ENCODE data around the gene SLC44A1. TPM values are rescaled to one million over a fixed set of nuclear protein-coding genes. Genes with fewer than 3 reads are reported as not detected.

SLC44A1 gene
- total RNA-seq, 1 donor from 2014 or later: 51.3 TPM

DNA sequence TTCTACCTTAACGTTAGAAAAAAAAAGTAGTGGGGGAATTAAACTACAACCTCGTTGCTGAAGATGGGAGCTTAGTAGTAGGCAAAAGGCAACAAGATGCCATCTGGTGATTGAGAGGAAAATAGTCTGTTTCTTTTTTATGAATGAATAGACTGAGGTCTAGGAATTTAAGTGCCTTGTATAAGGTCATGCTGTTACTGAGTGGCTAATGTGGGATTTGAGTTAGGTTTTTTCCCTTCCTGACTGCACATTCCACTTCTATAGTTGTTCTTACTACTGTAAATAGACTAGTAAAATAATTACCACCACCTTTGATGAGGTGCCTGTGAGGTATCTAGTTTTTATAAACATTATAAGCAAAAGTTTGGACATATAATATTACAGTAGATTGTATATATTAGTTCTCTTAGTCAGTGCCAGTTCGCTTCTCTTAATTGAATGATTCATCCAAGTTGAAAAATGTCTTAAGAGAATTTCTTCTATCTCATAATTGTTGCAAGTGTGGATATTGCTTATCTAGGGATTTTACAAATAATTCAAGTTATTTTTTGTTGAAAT is 222.5 kb downstream of the SLC44A1 start:
- H3K36me3 ChIP-seq (ENCODE audit: control insufficient read depth, insufficient read depth, low read length): peaks cover 1% of the 10 kb centered on the region
- H3K4me3 ChIP-seq (ENCODE audit: low read depth, low read length): no peak overlapping the region
- FAIRE-seq (no peak), DNase-seq (ENCODE audit: low read depth) (no peak)
- no peaks in the 10 kb centered on the region for H3K27me3 ChIP-seq (ENCODE audit: control insufficient read depth, insufficient read depth, low read length)
- TF ChIP-seq, protein P1, sequence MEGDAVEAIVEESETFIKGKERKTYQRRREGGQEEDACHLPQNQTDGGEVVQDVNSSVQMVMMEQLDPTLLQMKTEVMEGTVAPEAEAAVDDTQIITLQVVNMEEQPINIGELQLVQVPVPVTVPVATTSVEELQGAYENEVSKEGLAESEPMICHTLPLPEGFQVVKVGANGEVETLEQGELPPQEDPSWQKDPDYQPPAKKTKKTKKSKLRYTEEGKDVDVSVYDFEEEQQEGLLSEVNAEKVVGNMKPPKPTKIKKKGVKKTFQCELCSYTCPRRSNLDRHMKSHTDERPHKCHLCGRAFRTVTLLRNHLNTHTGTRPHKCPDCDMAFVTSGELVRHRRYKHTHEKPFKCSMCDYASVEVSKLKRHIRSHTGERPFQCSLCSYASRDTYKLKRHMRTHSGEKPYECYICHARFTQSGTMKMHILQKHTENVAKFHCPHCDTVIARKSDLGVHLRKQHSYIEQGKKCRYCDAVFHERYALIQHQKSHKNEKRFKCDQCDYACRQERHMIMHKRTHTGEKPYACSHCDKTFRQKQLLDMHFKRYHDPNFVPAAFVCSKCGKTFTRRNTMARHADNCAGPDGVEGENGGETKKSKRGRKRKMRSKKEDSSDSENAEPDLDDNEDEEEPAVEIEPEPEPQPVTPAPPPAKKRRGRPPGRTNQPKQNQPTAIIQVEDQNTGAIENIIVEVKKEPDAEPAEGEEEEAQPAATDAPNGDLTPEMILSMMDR (IDR thresholded peaks at IDR 0.05; ENCODE audit: insufficient read depth, low read length, severe bottlenecking): no peak

DNA sequence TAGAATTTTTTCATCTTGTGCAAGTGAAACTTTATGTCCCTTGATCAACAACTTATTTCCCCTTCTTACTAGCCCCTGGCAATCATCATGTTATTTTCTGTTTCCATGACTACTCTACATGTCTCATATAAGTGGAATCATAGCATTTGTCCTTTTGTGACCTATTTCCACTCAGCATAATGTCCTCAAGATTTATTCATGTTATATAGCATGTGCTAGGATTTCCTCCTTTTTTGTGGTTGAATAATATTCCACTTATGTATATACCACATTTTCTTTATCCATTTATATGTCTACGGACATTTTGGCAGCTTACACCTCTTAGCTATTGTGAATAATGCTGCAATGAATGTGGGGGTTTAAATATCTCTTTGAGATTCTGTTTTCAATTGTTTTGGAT is 224.4 kb downstream of the SLC44A1 start:
- TF ChIP-seq, protein P1 (IDR thresholded peaks at IDR 0.05; ENCODE audit: insufficient read depth, low read length, severe bottlenecking): no peak
- no peak for DNase-seq (ENCODE audit: low read depth)
- no peak for FAIRE-seq
- Histone ChIP-seq H3K36me3 (ENCODE audit: control insufficient read depth, insufficient read depth, low read length) (peaks cover 1% of the 10 kb centered on the region), H3K27me3 (ENCODE audit: control insufficient read depth, insufficient read depth, low read length) (no peaks in the 10 kb centered on the region), H3K4me3 (ENCODE audit: low read depth, low read length) (no peak overlapping the region)

DNA sequence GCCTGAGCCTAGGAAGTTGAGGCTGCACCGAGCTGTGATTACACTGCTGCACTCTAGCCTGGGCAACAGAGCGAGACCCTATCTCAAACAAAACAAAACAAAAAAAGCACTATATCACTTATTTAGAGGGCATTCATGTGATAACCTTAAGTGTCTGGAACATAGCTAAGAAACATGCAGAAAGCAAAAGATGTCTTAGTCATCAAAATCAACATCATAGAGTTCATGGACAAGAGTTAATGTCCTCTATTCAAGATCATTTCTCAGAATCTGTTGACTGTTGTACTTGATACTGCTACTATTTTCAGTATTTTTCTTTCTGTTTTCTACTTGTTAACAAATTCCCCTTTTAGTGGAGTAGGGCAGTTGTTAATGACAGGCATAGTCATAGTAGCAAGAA is 228.8 kb downstream of the SLC44A1 start:
- no peaks in the 10 kb centered on the region for H3K36me3 ChIP-seq (ENCODE audit: control insufficient read depth, insufficient read depth, low read length)
- no peak overlapping the region for H3K4me3 ChIP-seq (ENCODE audit: low read depth, low read length)
- FAIRE-seq (no peak), DNase-seq (ENCODE audit: low read depth) (no peak)
- TF ChIP-seq, protein P1 (IDR thresholded peaks at IDR 0.05; ENCODE audit: insufficient read depth, low read length, severe bottlenecking): no peak
- no peaks in the 10 kb centered on the region for H3K27me3 ChIP-seq (ENCODE audit: control insufficient read depth, insufficient read depth, low read length)

DNA sequence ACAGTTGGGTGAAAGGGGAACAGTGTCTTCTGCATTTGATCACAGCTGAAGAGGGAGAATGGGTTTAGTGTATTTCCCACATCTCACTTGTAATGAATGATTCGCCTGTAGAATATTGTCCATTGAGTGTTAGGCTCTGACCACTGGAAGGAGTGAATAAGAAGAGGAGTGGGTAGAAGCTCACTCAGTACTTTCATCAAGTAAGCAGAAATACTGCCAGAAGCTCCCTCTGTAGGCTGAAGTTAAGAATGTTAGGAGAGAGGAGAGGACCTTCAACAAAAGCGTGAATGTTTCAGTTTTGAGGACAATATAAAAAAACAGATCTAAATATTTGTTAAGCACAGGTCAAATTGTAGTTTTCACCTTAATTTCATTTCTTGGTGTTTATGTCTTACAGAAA is 230.9 kb downstream of the SLC44A1 start:
- Histone ChIP-seq H3K27me3 (ENCODE audit: control insufficient read depth, insufficient read depth, low read length) (no peaks in the 10 kb centered on the region), H3K36me3 (ENCODE audit: control insufficient read depth, insufficient read depth, low read length) (no peaks in the 10 kb centered on the region), H3K4me3 (ENCODE audit: low read depth, low read length) (no peak overlapping the region)
- TF ChIP-seq, protein P1 (IDR thresholded peaks at IDR 0.05; ENCODE audit: insufficient read depth, low read length, severe bottlenecking): peak; percentile 35
- FAIRE-seq: no peak
- DNase-seq (ENCODE audit: low read depth): peak; percentile 34

DNA sequence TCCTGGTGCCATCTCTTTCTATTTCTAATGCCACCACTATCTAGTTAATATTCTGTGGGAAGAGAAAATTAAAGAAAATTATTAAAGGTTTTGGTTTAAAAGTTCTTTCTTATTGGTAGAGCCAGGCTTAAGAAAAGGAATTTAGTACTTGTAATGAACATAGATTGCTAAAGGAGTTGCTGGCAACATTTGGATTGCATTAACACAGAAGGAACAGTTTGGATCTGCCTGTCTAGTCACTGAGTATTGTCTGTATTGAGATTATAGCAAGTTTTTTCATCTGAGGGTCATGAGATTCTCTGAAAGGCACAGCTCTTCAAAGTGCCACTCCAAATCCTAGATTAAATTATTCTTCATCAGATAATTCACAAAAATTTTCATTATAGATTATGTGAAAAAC is 235.4 kb downstream of the SLC44A1 start:
- FAIRE-seq: no peak
- TF ChIP-seq, protein P1 (IDR thresholded peaks at IDR 0.05; ENCODE audit: insufficient read depth, low read length, severe bottlenecking): no peak

DNA sequence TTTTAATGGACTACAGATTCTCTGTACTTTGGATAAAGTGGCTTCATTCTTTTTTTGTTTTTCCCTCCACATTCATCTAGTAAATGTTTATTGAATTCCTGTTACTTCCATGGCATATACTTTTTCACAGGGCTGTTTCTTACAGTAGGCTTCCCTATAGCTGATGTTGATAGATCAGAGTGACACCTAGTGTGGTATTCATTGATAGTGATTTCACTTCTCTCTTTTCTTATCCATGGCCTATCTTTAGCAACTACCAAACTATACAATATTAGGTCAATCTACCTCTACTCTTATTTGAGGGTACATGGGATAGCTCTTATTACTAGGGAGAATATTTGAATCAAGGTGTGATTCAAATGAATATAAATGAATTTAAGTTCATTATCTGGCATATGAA is 239.2 kb downstream of the SLC44A1 start:
- Histone ChIP-seq H3K36me3 (ENCODE audit: control insufficient read depth, insufficient read depth, low read length) (no peaks in the 10 kb centered on the region), H3K27me3 (ENCODE audit: control insufficient read depth, insufficient read depth, low read length) (no peaks in the 10 kb centered on the region), H3K4me3 (ENCODE audit: low read depth, low read length) (no peak overlapping the region)
- TF ChIP-seq, protein P1 (IDR thresholded peaks at IDR 0.05; ENCODE audit: insufficient read depth, low read length, severe bottlenecking): no peak
- FAIRE-seq (no peak), DNase-seq (ENCODE audit: low read depth) (no peak)

More for the DNA sequence above, 235.4 kb downstream of the SLC44A1 start:
- Histone ChIP-seq H3K4me3 (ENCODE audit: low read depth, low read length) (no peak overlapping the region), H3K36me3 (ENCODE audit: control insufficient read depth, insufficient read depth, low read length) (no peaks in the 10 kb centered on the region), H3K27me3 (ENCODE audit: control insufficient read depth, insufficient read depth, low read length) (no peaks in the 10 kb centered on the region)
- DNase-seq (ENCODE audit: low read depth): no peak

All from bronchial epithelial cell (primary cell).